PFSK-1 (cell line): ENCODE results near the gene AKIRIN2.

Experiments
- FOXP2 ChIP-seq: optimal IDR thresholded peaks from 2 replicates; pipeline ENCODE3; 2011; ENCODE audit warnings: borderline replicate concordance, control low read depth, inconsistent platforms; ENCODE audit not compliant: insufficient read depth; ENCODE audit errors: extremely low read length, extremely low read depth
- POLR2AphosphoS5 ChIP-seq: IDR thresholded peaks from 2 replicates; pipeline ENCODE4 v1.6.1; 2012; ENCODE audit warnings: low read depth, mild to moderate bottlenecking, control low read depth, low read length, moderate library complexity
- SIN3A ChIP-seq: IDR thresholded peaks from 2 replicates; pipeline ENCODE4 v1.6.1; 2012; ENCODE audit warnings: mild to moderate bottlenecking, low read length, moderate library complexity, borderline replicate concordance; ENCODE audit not compliant: insufficient read depth
- TAF1 ChIP-seq: IDR thresholded peaks from 2 replicates; pipeline ENCODE4 v1.6.1; 2012; ENCODE audit warnings: low read length, control low read depth, borderline replicate concordance; ENCODE audit not compliant: insufficient read depth
- TF ChIP-seq, protein P1 (sequence below), 2 experiments: IDR thresholded peaks; 2 replicates each; pipeline versions ENCODE4 v1.6.1 to v1.8.0; 2011 to 2012; ENCODE audit warnings: low read depth in 2 of 2, low read length in 2 of 2, control low read depth in 1 of 2, inconsistent platforms in 1 of 2, mild to moderate bottlenecking in 1 of 2, moderate library complexity in 1 of 2; ENCODE audit not compliant: insufficient read depth in 1 of 2

Gene AKIRIN2

DNA sequence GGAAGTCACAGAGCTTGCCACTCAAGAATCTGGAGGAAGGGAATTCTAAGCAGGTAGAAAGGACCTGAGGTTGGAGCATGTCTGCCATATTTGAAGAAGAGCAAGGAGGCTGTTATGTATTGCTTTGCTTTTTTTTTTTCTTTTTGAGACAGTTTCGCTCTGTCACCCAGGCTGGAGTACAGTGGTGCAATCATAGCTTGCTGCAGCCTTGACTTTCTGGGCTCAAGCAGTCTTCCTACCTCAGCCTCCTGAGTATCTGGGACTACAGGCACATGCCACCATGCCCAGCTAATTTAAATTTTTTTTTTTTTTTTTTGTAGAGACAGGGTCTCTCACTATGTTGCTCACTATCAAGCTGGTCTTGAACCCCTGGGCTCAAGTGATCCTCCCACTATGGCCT lies 71.3 kb downstream of the AKIRIN2 start:
- no peak for TF ChIP-seq POLR2AphosphoS5
- no peak for TF ChIP-seq SIN3A
- TF ChIP-seq FOXP2 = no peak
- TF ChIP-seq, protein P1, sequence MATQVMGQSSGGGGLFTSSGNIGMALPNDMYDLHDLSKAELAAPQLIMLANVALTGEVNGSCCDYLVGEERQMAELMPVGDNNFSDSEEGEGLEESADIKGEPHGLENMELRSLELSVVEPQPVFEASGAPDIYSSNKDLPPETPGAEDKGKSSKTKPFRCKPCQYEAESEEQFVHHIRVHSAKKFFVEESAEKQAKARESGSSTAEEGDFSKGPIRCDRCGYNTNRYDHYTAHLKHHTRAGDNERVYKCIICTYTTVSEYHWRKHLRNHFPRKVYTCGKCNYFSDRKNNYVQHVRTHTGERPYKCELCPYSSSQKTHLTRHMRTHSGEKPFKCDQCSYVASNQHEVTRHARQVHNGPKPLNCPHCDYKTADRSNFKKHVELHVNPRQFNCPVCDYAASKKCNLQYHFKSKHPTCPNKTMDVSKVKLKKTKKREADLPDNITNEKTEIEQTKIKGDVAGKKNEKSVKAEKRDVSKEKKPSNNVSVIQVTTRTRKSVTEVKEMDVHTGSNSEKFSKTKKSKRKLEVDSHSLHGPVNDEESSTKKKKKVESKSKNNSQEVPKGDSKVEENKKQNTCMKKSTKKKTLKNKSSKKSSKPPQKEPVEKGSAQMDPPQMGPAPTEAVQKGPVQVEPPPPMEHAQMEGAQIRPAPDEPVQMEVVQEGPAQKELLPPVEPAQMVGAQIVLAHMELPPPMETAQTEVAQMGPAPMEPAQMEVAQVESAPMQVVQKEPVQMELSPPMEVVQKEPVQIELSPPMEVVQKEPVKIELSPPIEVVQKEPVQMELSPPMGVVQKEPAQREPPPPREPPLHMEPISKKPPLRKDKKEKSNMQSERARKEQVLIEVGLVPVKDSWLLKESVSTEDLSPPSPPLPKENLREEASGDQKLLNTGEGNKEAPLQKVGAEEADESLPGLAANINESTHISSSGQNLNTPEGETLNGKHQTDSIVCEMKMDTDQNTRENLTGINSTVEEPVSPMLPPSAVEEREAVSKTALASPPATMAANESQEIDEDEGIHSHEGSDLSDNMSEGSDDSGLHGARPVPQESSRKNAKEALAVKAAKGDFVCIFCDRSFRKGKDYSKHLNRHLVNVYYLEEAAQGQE (IDR thresholded peaks at IDR 0.05; ENCODE audit: insufficient read depth in 1 of 2, low read depth in 2 of 2, low read length in 2 of 2) = no peak
- no peak for TF ChIP-seq TAF1

GRCh38 chr6:87628881-87629280 lies 73.2 kb downstream of the AKIRIN2 start:
- TF ChIP-seq, protein P1 (IDR thresholded peaks at IDR 0.05; ENCODE audit: insufficient read depth in 1 of 2, low read depth in 2 of 2, low read length in 2 of 2) = no peak
- TF ChIP-seq SIN3A (no peak), TAF1 (no peak), POLR2AphosphoS5 (no peak), FOXP2 (no peak)

- TF ChIP-seq TAF1 (no peak), POLR2AphosphoS5 (no peak), SIN3A (no peak), FOXP2 (no peak)
- TF ChIP-seq, protein P1 (IDR thresholded peaks at IDR 0.05; ENCODE audit: insufficient read depth in 1 of 2, low read depth in 2 of 2, low read length in 2 of 2) = no peak
These were observed 73.6 kb downstream of the AKIRIN2 start for GRCh38 chr6:87628424-87628823.
